Uterus (tissue), 2 donors: ENCODE results near the gene GMCL2.

Experiments used
- CTCF ChIP-seq, 4 experiments: fragments of 200-600 bp in 2 of 4; fragments of 450-650 bp in 2 of 4; sonication (generic) in 2 of 4; IDR thresholded peaks; one replicate each; pipeline ENCODE4 v1.5.1; 2016 to 2019; ENCODE audit warnings: antibody characterized with exemption in 4 of 4, mild to moderate bottlenecking in 2 of 4, moderate library complexity in 1 of 4
- POLR2A ChIP-seq, 2 donors: fragments of 450-650 bp; IDR thresholded peaks; one replicate each; pipeline ENCODE4 v1.6.1; 2016; ENCODE audit warnings: antibody characterized with exemption in 2 of 2, mild to moderate bottlenecking in 1 of 2, moderate library complexity in 1 of 2

- no peak for TF ChIP-seq CTCF (IDR thresholded peaks at IDR 0.05)
- no peak for TF ChIP-seq POLR2A (IDR thresholded peaks at IDR 0.05)
These were observed 36.1 kb upstream of the GMCL2 start for GRCh38 chr5:178223196-178223773.
